Cardiac muscle cell (in vitro differentiated cells and primary cell): ENCODE measurements around the gene ARFRP1. TPM values are rescaled to one million over a fixed set of nuclear protein-coding genes. Genes with fewer than 3 reads are reported as not detected.
"Not testable (repeated sequence)": the region's sequence is repeated elsewhere in the genome, so short reads cannot be mapped to it uniquely, and the experiment has no call there.

Experiments
- DNase-seq, 2 donors: peaks; one replicate each; pipeline versions ENCODE4 v3.0.0 to v3.0.0-alpha.2; 2010 to 2017; ENCODE audit warnings: low read depth in 1 of 2, low spot score in 1 of 2
- H3K27ac ChIP-seq: fragments of 200-600 bp; sonication (generic); 2 replicates; pipeline ENCODE4 v1.5.1; 2016
- H3K27me3 ChIP-seq: fragments of 200-600 bp; sonication (generic); 2 replicates; pipeline ENCODE4 v1.6.0; 2016; ENCODE audit warnings: control low read depth
- H3K36me3 ChIP-seq: fragments of 200-600 bp; sonication (generic); 2 replicates; pipeline ENCODE4 v1.5.1; 2016; ENCODE audit warnings: control low read depth
- H3K4me1 ChIP-seq: fragments of 200-600 bp; sonication (generic); 2 replicates; pipeline ENCODE4 v1.8.1; 2017; ENCODE audit warnings: low read depth, mild to moderate bottlenecking, mixed run types
- H3K4me3 ChIP-seq: fragments of 200-600 bp; sonication (generic); 2 replicates; pipeline ENCODE4 v1.5.1; 2016; ENCODE audit warnings: mild to moderate bottlenecking
- H3K9me3 ChIP-seq: fragments of 200-600 bp; sonication (generic); 2 replicates; pipeline ENCODE4 v1.5.1; 2017; ENCODE audit warnings: low read depth, mild to moderate bottlenecking, control low read depth
- polyA plus RNA-seq: library from polyadenylated mRNA; unstranded; fragments of >200 nt; fragmentation: Nextera tagmentation; extraction: Ambion mirVana; gene quantifications from 2 replicates; pipeline ENCODE4 v1.2.1, GENCODE V29; 2016
- total RNA-seq: library from RNA; depleted of rRNA; stranded (reverse); fragments of >200 nt; gene quantifications from 2 replicates; pipeline ENCODE4 v1.2.3, GENCODE V29; 2016
- TF ChIP-seq, protein P1 (sequence below): IDR thresholded peaks from 2 replicates; pipeline ENCODE4 v1.5.1; 2012; ENCODE audit warnings: low read depth, mild to moderate bottlenecking, low read length

Gene ARFRP1
- total and polyA plus RNA-seq, 2 experiments from 2014 or later: 61.3 to 85.1 TPM

DNA sequence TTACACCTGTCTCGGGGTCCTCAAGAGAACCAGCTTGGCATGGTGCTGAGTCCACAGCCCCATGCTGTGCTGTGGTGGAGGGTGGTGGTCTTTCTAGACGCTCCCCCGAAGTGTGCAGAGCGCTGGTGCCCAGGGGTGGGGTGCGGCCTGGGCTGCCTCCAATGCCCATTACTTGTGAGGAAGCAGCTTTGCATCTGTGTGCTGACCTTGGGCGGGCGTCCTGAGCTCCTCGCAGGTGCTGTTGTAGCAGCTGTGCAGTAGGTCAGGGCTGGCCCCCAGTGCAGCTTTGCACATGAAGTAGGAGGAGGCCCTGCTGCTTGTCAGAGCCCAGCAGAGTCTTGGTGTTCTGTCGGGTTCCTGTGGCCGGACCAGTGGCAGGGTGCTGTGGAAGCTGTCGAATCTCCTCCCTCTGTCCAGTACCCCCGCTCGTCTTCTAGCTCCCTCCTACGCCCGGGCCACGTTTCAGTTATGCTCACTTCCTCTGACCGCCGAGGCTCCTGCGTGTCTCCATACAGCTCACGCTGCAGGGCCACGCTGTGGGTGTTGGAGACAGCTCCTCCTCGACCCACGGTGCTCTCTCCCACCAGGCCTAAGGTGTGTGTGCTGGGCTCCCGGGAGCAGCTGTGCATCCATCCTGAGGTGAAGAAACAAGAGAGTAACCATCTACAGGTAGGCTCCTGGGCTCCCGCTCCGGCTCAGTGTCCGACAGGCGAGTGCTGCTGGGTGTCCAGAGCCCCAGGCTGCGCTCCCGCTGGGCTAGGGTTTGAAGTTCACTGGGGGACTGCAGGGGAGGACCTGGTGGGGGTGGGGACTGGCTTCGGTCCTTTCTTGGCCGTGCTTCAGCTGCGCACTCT lies 45.6 kb downstream of the ARFRP1 start:
- Histone ChIP-seq H3K27ac (no peak overlapping the region), H3K36me3 (peaks cover 6% of the 10 kb centered on the region), H3K27me3 (no peaks in the 10 kb centered on the region), H3K4me1 (no peaks in the 10 kb centered on the region), H3K4me3 (no peak overlapping the region), H3K9me3 (no peaks in the 10 kb centered on the region)
- TF ChIP-seq, protein P1, sequence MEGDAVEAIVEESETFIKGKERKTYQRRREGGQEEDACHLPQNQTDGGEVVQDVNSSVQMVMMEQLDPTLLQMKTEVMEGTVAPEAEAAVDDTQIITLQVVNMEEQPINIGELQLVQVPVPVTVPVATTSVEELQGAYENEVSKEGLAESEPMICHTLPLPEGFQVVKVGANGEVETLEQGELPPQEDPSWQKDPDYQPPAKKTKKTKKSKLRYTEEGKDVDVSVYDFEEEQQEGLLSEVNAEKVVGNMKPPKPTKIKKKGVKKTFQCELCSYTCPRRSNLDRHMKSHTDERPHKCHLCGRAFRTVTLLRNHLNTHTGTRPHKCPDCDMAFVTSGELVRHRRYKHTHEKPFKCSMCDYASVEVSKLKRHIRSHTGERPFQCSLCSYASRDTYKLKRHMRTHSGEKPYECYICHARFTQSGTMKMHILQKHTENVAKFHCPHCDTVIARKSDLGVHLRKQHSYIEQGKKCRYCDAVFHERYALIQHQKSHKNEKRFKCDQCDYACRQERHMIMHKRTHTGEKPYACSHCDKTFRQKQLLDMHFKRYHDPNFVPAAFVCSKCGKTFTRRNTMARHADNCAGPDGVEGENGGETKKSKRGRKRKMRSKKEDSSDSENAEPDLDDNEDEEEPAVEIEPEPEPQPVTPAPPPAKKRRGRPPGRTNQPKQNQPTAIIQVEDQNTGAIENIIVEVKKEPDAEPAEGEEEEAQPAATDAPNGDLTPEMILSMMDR: no peak
- no peak for DNase-seq

- Histone ChIP-seq H3K36me3 (peaks cover 4% of the 10 kb centered on the region), H3K4me1 (no peaks in the 10 kb centered on the region)
Observed at GRCh38 chr20:63661108-63661507, 46.7 kb downstream of the ARFRP1 start.

GRCh38 chr20:63660622-63661021 lies 47.2 kb downstream of the ARFRP1 start:
- no peak for DNase-seq

More at GRCh38 chr20:63661108-63661507, 46.7 kb downstream of the ARFRP1 start:
- TF ChIP-seq, protein P1: no peak
- Histone ChIP-seq H3K9me3 (no peaks in the 10 kb centered on the region), H3K27me3 (no peaks in the 10 kb centered on the region), H3K4me3 (no peak overlapping the region), H3K27ac (no peak overlapping the region)
- DNase-seq: no peak

DNA sequence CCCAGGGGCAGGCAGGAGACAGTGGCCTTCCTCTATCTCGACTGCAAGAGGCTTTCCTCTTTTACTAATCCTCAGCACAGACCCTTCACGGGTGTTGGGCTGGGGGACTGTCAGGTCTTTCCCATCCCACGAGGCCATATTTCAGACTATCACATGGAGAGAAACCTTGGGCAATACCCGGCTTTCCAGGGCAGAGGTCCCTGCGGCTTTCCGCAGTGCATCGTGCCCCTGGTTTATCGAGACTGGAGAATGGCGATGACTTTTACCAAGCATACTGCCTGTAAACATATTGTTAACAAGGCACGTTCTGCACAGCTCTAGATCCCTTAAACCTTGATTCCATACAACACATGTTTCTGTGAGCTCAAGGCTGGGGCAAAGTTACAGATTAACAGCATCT lies 47.6 kb downstream of the ARFRP1 start:
- H3K9me3 ChIP-seq, H3K36me3 ChIP-seq, H3K4me1 ChIP-seq, H3K4me3 ChIP-seq, DNase-seq, H3K27me3 ChIP-seq, H3K27ac ChIP-seq: not testable (repeated sequence)

More at GRCh38 chr20:63660622-63661021, 47.2 kb downstream of the ARFRP1 start:
- H3K9me3 ChIP-seq: no peaks in the 10 kb centered on the region
- no peaks in the 10 kb centered on the region for H3K27me3 ChIP-seq
- H3K4me1 ChIP-seq: no peaks in the 10 kb centered on the region
- no peak overlapping the region for H3K4me3 ChIP-seq
- TF ChIP-seq, protein P1: no peak
- no peaks in the 10 kb centered on the region for H3K36me3 ChIP-seq
- no peak overlapping the region for H3K27ac ChIP-seq

GRCh38 chr20:63659370-63659769 lies 48.4 kb downstream of the ARFRP1 start:
- peak overlapping the region; percentile 72 for H3K27ac ChIP-seq
- TF ChIP-seq, protein P1: no peak
- H3K36me3 ChIP-seq: no peaks in the 10 kb centered on the region
- no peaks in the 10 kb centered on the region for H3K27me3 ChIP-seq
- no peaks in the 10 kb centered on the region for H3K9me3 ChIP-seq
- no peaks in the 10 kb centered on the region for H3K4me1 ChIP-seq
- DNase-seq: no peak
- peak overlapping the region; percentile 62 for H3K4me3 ChIP-seq

GRCh38 chr20:63658749-63659187 lies 49.0 kb downstream of the ARFRP1 start:
- Histone ChIP-seq H3K4me3 (peak overlapping the region; percentile 62), H3K4me1 (no peaks in the 10 kb centered on the region), H3K27ac (peak overlapping the region; percentile 72), H3K27me3 (no peaks in the 10 kb centered on the region), H3K9me3 (no peaks in the 10 kb centered on the region), H3K36me3 (no peaks in the 10 kb centered on the region)
- peak in 1 of 2 donors; percentile 67 for DNase-seq
- TF ChIP-seq, protein P1: no peak
